ENCODE data around the gene CAPN9.

- TF ChIP-seq CTCF (IDR thresholded peaks at IDR 0.05; ENCODE audit: low read depth, low read length, poor library complexity, severe bottlenecking) (no peak), EZH2phosphoT487 (IDR thresholded peaks at IDR 0.05; ENCODE audit: borderline replicate concordance, low read length) (no peak)
Measured at GRCh38 chr1:230703679-230704385, 43.4 kb upstream of the CAPN9 start.
